Measurements from ENCODE around the gene DNLZ.

DNLZ gene

GRCh38 chr9:136347472-136348256, 15.9 kb downstream of the DNLZ start:
- FAIRE-seq, result no peak
- no peak for DNase-seq (ENCODE audit: extremely low spot score, insufficient read length, low read depth)

GRCh38 chr9:136346927-136347465, 16.5 kb downstream of the DNLZ start:
- DNase-seq (ENCODE audit: extremely low spot score, insufficient read length, low read depth) (no peak), FAIRE-seq (no peak)

- FAIRE-seq (no peak), DNase-seq (ENCODE audit: extremely low spot score, insufficient read length, low read depth) (no peak)
Observed at GRCh38 chr9:136346157-136346481, 17.4 kb downstream of the DNLZ start.

GRCh38 chr9:136345281-136346156, 18.0 kb downstream of the DNLZ start:
- no peak for DNase-seq (ENCODE audit: extremely low spot score, insufficient read length, low read depth)
- FAIRE-seq, result no peak

GRCh38 chr9:136344544-136345280, 18.8 kb downstream of the DNLZ start:
- DNase-seq (ENCODE audit: extremely low spot score, insufficient read length, low read depth), result no peak
- no peak for FAIRE-seq

- no peak for DNase-seq (ENCODE audit: extremely low spot score, insufficient read length, low read depth)
- FAIRE-seq, result no peak
Observed at GRCh38 chr9:136343884-136344269, 19.7 kb downstream of the DNLZ start.

- DNase-seq (ENCODE audit: extremely low spot score, insufficient read length, low read depth), result no peak
- no peak for FAIRE-seq
Observed at GRCh38 chr9:136343121-136343883, 20.2 kb downstream of the DNLZ start.

- FAIRE-seq (peak; percentile 62), DNase-seq (ENCODE audit: extremely low spot score, insufficient read length, low read depth) (peak; percentile 56)
Observed at GRCh38 chr9:136342181-136343120, 21.1 kb downstream of the DNLZ start.

- DNase-seq (ENCODE audit: extremely low spot score, insufficient read length, low read depth) (no peak), FAIRE-seq (no peak)
Observed at GRCh38 chr9:136341769-136342168, 21.8 kb downstream of the DNLZ start.

- DNase-seq (ENCODE audit: extremely low spot score, insufficient read length, low read depth), result no peak
- no peak for FAIRE-seq
Observed at GRCh38 chr9:136341042-136341655, 22.4 kb downstream of the DNLZ start.

GRCh38 chr9:136340356-136341041, 23.0 kb downstream of the DNLZ start:
- FAIRE-seq, result no peak

GRCh38 chr9:136339958-136340310, 23.6 kb downstream of the DNLZ start:
- FAIRE-seq (no peak), DNase-seq (ENCODE audit: extremely low spot score, insufficient read length, low read depth) (no peak)

More at GRCh38 chr9:136340356-136341041, 23.0 kb downstream of the DNLZ start:
- DNase-seq (ENCODE audit: extremely low spot score, insufficient read length, low read depth), result no peak

GRCh38 chr9:136339173-136339957, 24.2 kb downstream of the DNLZ start:
- FAIRE-seq (peak; percentile 72), DNase-seq (ENCODE audit: extremely low spot score, insufficient read length, low read depth) (peak; percentile 60)

GRCh38 chr9:136338511-136338910, 25.0 kb downstream of the DNLZ start:
- no peak for DNase-seq (ENCODE audit: extremely low spot score, insufficient read length, low read depth)

GRCh38 chr9:136337416-136338395, 25.8 kb downstream of the DNLZ start:
- FAIRE-seq (no peak), DNase-seq (ENCODE audit: extremely low spot score, insufficient read length, low read depth) (no peak)

More at GRCh38 chr9:136338511-136338910, 25.0 kb downstream of the DNLZ start:
- no peak for FAIRE-seq

GRCh38 chr9:136336881-136337280, 26.7 kb downstream of the DNLZ start:
- no peak for DNase-seq (ENCODE audit: extremely low spot score, insufficient read length, low read depth)
- FAIRE-seq, result no peak
